Prostate gland (tissue), 2 donors: ENCODE data around the gene ZMYM4.

Source experiments
- POLR2A ChIP-seq: fragments of 450-650 bp; IDR thresholded peaks from one replicate; pipeline ENCODE4 v1.6.1; 2016; ENCODE audit warnings: antibody characterized with exemption, mild to moderate bottlenecking
- POLR2AphosphoS5 ChIP-seq: sonication (generic); formaldehyde crosslinking; IDR thresholded peaks from one replicate; pipeline ENCODE4 v1.6.1; 2017; ENCODE audit warnings: antibody characterized with exemption
- TF ChIP-seq, protein P1 (sequence below), 4 experiments: fragments of 200-600 bp in 2 of 4; fragments of 450-650 bp in 2 of 4; sonication (generic) in 2 of 4; IDR thresholded peaks; 1 replicate in 3 of 4; 2 replicates in 1 of 4; pipeline ENCODE4 v1.5.1; 2016 to 2019; ENCODE audit warnings: antibody characterized with exemption in 4 of 4, mild to moderate bottlenecking in 2 of 4, moderate library complexity in 2 of 4

DNA sequence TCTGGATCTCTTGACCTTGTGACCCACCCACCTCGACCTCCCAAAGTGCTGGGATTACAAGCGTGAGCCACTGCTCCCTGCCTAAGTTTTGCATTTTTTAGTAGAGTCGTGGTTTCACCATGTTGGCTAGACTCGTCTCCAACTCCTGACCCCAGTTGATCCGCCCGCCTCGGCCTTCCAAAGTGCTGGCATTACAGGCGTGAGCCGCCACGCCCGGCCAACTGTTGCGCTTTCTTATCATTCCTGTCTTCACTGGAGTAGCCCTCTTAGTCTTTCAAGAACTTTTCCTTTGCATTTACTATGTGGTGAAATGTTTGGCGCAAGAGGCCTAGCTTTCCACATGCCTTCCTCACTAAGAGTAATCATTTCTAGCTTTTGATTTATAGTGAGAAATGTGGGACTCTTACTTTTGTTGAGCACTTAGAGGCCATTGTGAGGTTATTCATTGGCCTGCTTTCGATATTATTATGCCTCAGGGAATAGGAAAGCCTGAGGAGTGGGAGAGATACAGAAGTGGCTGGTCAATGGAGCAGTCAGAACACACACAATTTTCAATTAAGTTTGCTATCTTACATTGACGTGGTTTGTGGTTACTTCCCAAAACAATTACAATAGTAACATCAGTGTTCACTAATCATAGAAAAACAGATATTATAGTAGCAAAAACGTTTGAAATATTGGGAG is 111.0 kb downstream of the ZMYM4 start:
- TF ChIP-seq, protein P1, sequence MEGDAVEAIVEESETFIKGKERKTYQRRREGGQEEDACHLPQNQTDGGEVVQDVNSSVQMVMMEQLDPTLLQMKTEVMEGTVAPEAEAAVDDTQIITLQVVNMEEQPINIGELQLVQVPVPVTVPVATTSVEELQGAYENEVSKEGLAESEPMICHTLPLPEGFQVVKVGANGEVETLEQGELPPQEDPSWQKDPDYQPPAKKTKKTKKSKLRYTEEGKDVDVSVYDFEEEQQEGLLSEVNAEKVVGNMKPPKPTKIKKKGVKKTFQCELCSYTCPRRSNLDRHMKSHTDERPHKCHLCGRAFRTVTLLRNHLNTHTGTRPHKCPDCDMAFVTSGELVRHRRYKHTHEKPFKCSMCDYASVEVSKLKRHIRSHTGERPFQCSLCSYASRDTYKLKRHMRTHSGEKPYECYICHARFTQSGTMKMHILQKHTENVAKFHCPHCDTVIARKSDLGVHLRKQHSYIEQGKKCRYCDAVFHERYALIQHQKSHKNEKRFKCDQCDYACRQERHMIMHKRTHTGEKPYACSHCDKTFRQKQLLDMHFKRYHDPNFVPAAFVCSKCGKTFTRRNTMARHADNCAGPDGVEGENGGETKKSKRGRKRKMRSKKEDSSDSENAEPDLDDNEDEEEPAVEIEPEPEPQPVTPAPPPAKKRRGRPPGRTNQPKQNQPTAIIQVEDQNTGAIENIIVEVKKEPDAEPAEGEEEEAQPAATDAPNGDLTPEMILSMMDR (IDR thresholded peaks at IDR 0.05): no peak
- no peak for TF ChIP-seq POLR2A
- TF ChIP-seq POLR2AphosphoS5: no peak
